IPS DF 6.9 (cell line): ENCODE data around the gene XPNPEP2.

Experiments
- DNase-seq: peaks from one replicate; pipeline ENCODE4 v3.0.0-alpha.2; 2013; ENCODE audit warnings: low read depth, low spot score
- H3K27ac ChIP-seq: one replicate; pipeline ENCODE4 v1.5.1; 2013; ENCODE audit warnings: low read length, control low read depth
- H3K27me3 ChIP-seq: 2 replicates; pipeline ENCODE4 v1.6.1; 2013; ENCODE audit warnings: mild to moderate bottlenecking, low read length; ENCODE audit not compliant: control insufficient read depth, insufficient read depth
- H3K36me3 ChIP-seq: 2 replicates; pipeline ENCODE4 v1.6.1; 2013; ENCODE audit warnings: low read length; ENCODE audit not compliant: control insufficient read depth, insufficient read depth
- H3K4me1 ChIP-seq: 2 replicates; pipeline ENCODE4 v1.6.1; 2013; ENCODE audit warnings: low read length; ENCODE audit not compliant: control insufficient read depth, insufficient read depth
- H3K4me3 ChIP-seq: 2 replicates; pipeline ENCODE4 v1.5.1; 2013; ENCODE audit warnings: mild to moderate bottlenecking, low read length
- H3K9me3 ChIP-seq: 2 replicates; pipeline ENCODE4 v1.6.1; 2013; ENCODE audit warnings: low read length, inconsistent platforms; ENCODE audit not compliant: control insufficient read depth, insufficient read depth
- WGBS: extraction: QIAGEN DNeasy Blood & Tissue Kit; methylation state at CpG from one replicate; pipeline ENCODE4 v1.1.7; 2013; ENCODE audit warnings: mixed read lengths, missing lambda C conversion rate; ENCODE audit not compliant: insufficient read length, insufficient coverage; 5-methylcytosine and 5-hydroxymethylcytosine counted together

XPNPEP2 gene

DNA sequence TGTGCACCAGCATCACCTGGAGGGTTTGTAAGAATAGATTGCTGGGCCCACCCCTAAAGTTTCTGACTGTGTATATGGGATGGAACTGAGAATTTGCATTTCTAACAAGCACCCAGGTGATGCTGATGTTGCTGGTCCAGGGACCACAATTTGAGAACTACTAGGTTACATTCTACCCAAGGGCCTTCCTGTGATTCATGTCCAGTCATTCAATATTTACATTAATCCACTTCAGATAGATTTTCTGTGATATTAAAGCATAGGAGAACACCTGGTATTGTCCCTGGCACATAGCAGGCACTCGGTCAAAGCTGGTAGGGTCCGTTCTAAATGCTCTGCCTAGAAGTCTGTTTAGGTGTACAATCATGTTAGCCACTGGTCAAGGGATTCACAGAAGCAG, 19.5 kb upstream of the XPNPEP2 start:
- peaks cover 4% of the 10 kb centered on the region for H3K4me1 ChIP-seq
- no peaks in the 10 kb centered on the region for H3K9me3 ChIP-seq
- WGBS: no CpG with 5 or more reads among the region's 2 CpGs
- no peaks in the 10 kb centered on the region for H3K36me3 ChIP-seq
- no peak for DNase-seq
- H3K4me3 ChIP-seq: no peak overlapping the region
- H3K27ac ChIP-seq: no peak overlapping the region
- H3K27me3 ChIP-seq: no peaks in the 10 kb centered on the region

DNA sequence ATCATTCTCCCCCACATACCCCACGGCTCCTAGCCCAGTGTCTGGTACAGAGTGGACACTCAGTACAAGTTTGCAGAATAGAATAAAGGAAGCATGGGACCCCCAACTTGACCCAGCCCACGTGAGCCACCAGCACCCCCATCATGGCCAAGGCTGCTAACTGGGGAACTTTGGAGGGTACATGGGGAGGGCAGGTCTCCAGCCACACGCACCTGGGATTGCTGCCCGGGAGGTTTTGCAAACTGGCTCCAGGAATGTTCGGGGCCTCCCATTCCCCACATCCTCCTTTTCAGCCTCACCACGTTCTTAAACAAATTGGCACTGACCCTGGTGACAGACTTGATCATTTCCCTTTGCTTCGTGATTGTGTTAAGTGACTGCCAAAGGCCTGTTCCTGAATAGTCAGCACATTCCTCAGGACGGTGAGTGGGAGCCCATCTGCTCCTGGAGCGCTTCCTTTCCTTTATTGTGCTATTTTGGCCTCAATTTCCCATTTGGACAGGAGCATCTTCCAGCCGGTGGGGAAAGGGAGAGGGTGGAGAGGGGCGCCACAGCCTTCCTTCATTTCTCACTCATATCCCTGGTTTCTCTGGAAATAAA, 18.7 kb upstream of the XPNPEP2 start:
- Histone ChIP-seq H3K27ac (no peak overlapping the region), H3K36me3 (no peaks in the 10 kb centered on the region), H3K4me1 (peaks cover 4% of the 10 kb centered on the region), H3K27me3 (no peaks in the 10 kb centered on the region), H3K9me3 (no peaks in the 10 kb centered on the region), H3K4me3 (no peak overlapping the region)
- no CpG with 5 or more reads among the region's 11 CpGs for whole genome bisulfite sequencing
- no peak for DNase-seq

DNA sequence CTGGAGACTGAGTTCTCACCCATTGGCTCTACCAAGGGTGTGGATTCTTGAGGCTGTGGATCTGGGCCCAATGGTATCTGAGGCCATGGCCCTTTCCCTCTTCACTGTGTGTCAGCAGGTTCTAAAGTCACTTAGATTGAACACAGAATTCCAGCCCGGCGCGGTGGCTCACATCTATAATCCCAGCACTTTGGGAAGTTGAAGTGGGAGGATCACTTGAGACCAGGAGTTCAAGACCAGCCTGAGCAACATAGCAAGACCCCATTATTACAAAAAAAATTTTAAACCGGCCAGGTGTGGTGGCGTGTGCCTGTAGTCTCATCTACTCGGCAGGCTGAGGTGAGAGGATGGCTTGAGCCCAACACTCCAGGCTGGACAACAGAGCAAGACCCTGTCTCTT, 18.0 kb upstream of the XPNPEP2 start:
- no peaks in the 10 kb centered on the region for H3K36me3 ChIP-seq
- WGBS: no CpG with 5 or more reads among the region's 6 CpGs
- no peak overlapping the region for H3K4me3 ChIP-seq
- H3K4me1 ChIP-seq: peaks cover 4% of the 10 kb centered on the region
- no peak overlapping the region for H3K27ac ChIP-seq
- no peak for DNase-seq
- H3K27me3 ChIP-seq: no peaks in the 10 kb centered on the region
- H3K9me3 ChIP-seq: no peaks in the 10 kb centered on the region

DNA sequence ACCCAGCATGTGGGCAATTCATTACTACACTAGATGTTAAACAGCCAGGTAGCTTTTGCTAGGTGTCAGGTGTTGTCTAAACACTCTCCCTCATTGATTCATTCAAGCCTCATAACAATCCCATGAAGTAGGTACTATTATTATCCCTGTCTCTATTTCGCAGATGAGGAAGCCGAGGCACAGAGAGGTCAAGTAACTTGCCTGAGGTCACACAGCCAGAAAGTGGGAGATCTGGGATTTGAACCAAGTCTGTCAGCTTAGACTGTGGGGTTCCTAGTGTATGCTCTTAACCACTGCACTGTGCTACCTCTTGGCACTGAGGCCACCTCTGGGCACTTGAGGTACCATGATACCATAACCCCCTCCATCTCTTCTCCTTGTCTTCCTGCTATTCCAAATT, 17.4 kb upstream of the XPNPEP2 start:
- Histone ChIP-seq H3K4me1 (peaks cover 4% of the 10 kb centered on the region), H3K36me3 (no peaks in the 10 kb centered on the region), H3K27me3 (no peaks in the 10 kb centered on the region), H3K27ac (no peak overlapping the region), H3K9me3 (no peaks in the 10 kb centered on the region), H3K4me3 (no peak overlapping the region)
- no CpG with 5 or more reads among the region's 2 CpGs for WGBS
- no peak for DNase-seq

DNA sequence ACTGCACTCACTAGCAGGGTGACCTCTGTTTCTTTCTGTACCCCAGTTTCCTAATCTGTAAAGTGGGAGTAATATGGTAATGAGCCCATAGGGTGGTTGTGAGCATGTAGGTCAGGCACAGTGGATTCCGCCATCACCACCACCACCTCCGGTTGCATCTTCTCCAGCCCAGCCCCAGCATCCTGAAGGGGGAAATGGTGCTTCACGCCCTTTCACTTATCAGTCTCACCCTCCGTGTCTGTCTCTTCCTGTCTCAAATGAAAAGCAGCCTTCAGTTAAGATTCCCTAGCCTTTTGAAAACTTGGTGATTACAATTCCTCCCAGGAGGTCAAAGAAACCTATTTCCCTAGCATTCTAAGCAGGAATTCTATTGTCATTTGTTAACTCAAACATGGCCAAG, 16.9 kb upstream of the XPNPEP2 start:
- Histone ChIP-seq H3K4me3 (no peak overlapping the region), H3K27me3 (no peaks in the 10 kb centered on the region), H3K9me3 (no peaks in the 10 kb centered on the region), H3K36me3 (no peaks in the 10 kb centered on the region), H3K27ac (no peak overlapping the region), H3K4me1 (peaks cover 4% of the 10 kb centered on the region)
- DNase-seq: no peak
- WGBS: no CpG with 5 or more reads among the region's 4 CpGs

DNA sequence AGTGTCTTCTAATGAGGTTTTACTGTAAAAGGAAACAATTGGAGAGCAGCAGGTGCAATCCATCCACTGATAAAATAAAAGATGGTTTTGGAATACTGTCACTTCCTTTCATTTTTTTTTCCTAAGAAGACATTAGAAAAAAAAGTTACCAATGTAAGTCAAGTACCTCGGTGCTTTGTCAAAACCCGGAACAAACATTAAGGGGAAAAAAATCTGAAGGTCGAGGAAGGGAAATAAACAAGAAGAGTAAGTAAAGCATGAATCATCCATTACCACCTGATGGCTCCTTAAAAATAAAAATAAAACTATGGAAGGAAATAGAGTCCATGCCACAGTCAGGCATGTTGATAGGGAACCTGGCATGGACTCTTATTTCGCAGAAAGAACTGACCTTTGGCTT, 15.3 kb upstream of the XPNPEP2 start:
- Histone ChIP-seq H3K27ac (no peak overlapping the region), H3K36me3 (no peaks in the 10 kb centered on the region), H3K27me3 (no peaks in the 10 kb centered on the region), H3K4me3 (no peak overlapping the region), H3K9me3 (no peaks in the 10 kb centered on the region), H3K4me1 (no peaks in the 10 kb centered on the region)
- no CpG with 5 or more reads among the region's 4 CpGs for WGBS
- DNase-seq: no peak

DNA sequence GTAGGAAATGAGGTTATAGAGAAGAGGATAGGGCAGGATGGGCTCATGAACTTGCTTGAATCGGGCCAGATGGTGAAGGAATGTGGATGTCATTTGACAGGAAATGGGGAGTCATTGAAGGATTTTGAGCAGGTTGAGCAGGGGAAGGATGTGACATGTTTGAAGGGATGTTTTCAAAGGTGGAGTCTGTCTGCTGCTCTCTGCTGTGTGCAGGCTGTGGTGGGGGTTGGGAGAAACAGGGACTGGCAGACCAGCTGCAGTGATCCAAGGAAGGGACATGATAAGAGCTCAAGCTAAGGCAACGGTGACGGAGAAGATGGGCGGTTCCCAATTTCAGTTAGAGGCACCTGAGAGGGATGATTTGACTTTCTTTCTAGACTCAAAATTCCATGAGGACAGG, 14.0 kb upstream of the XPNPEP2 start:
- no peaks in the 10 kb centered on the region for H3K27me3 ChIP-seq
- no peaks in the 10 kb centered on the region for H3K9me3 ChIP-seq
- no CpG with 5 or more reads among the region's 4 CpGs for WGBS
- DNase-seq: no peak
- no peak overlapping the region for H3K4me3 ChIP-seq
- no peaks in the 10 kb centered on the region for H3K4me1 ChIP-seq
- no peak overlapping the region for H3K27ac ChIP-seq
- no peaks in the 10 kb centered on the region for H3K36me3 ChIP-seq

DNA sequence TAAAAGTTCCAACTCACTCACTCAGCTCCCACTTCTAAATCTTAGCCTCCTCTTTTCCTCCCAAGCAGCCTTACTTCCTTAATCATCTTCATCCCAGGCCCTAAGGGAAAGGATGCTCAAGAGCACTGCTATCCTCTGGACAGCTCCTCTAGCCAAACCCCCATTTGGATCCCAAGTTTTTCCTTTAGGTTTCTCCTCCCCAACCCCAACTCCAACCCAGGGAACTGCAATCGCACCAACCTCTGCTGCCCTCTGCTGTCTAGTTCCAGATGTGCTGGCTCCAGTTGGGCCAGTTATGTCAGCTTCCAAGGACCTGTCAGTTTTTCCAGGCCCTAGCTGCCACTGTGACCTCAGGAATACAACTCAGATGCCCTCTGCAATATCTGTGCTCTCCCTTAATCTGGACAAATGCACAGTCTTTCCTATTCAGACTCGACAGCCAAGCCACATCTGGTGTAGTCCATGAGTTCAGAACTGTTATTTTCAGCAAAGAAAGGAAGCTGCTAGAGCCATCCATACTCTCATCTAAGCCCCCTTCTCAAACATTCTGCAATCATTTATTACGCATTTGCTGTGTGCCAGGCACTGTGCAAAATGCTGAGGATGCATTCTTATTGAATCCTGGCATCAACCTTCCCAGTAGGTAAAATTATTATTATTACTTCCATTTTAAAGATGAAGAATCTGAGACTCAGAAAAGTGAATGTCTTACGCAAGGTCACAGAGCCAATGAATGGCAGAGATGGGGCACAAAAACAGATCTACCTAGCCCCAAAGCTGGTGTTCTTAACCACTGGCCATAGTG, 12.3 kb upstream of the XPNPEP2 start:
- no CpG with 5 or more reads among the region's 4 CpGs for WGBS
- no peak overlapping the region for H3K27ac ChIP-seq
- no peaks in the 10 kb centered on the region for H3K36me3 ChIP-seq
- peak; percentile 48 for DNase-seq
- no peak overlapping the region for H3K4me3 ChIP-seq
- no peaks in the 10 kb centered on the region for H3K27me3 ChIP-seq
- H3K4me1 ChIP-seq: no peaks in the 10 kb centered on the region
- H3K9me3 ChIP-seq: no peaks in the 10 kb centered on the region

DNA sequence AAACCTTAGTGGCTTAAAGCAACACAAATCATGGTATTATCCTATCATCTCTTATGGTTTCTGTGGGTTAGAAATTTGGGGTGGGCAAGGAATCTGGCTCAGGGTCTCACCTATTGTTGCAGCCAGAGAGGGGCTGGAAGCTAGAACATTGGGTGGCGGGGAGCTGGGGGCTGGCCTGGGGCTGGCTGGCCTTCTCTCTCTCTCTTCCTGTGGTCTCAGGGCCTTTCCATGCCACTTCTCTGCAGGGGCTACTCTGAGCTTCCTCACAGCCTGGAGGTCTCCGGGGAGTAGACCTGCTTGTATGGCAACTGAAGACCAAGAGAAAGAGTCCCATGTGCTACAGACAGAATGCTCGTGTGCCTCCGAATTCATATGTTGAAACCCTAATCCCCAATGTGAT, 10.7 kb upstream of the XPNPEP2 start:
- Histone ChIP-seq H3K36me3 (no peaks in the 10 kb centered on the region), H3K27ac (no peak overlapping the region), H3K9me3 (no peaks in the 10 kb centered on the region), H3K27me3 (no peaks in the 10 kb centered on the region), H3K4me1 (no peaks in the 10 kb centered on the region; the same call in 1 of the 2 replicates), H3K4me3 (no peak overlapping the region)
- no peak for DNase-seq
- WGBS: no CpG with 5 or more reads among the region's 4 CpGs

DNA sequence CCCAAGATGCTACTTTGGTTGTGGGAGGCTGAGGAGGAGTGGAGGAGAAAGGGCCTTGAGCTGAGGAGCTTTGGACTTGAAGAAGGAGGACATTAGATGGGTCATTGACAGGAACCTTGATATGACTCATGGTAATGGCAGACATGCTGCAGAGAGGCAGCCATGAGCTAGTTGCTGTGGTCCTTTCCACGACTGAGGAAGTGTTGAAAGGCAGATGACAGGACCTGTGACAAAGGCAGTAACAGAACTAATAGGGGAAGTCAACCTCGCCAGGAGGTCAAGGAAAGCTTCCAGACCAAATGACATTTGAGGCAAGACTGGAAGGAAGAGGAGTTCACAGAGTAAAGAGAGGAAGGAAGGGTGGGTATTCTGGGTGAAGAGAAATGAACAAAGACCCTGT, 7.6 kb upstream of the XPNPEP2 start:
- no CpG with 5 or more reads among the region's 2 CpGs for WGBS
- Histone ChIP-seq H3K4me3 (no peak overlapping the region), H3K27me3 (no peaks in the 10 kb centered on the region), H3K9me3 (no peaks in the 10 kb centered on the region), H3K4me1 (no peaks in the 10 kb centered on the region; the same call in 1 of the 2 replicates), H3K36me3 (no peaks in the 10 kb centered on the region), H3K27ac (no peak overlapping the region)
- DNase-seq: no peak

DNA sequence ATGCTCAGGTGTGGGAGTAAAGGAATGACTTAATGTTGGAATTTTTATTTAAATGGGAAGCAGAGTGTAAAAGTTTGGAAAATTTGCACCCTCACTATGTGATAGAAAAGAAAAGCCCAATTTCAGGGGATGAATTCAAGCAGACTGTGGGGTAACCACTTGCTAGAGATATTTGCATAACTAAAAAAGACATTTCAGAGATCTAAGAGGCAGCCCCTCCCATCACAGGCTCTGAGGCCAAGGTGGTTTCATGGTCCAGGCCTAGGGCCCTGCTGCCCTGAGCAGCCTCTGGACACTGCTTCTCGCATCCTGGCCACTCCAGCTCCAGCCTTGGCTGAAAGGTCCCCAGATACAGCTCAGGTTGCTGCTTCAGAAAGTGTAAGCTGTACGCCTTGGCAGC, 5.9 kb upstream of the XPNPEP2 start:
- no CpG with 5 or more reads among the region's 2 CpGs for WGBS
- H3K9me3 ChIP-seq: no peaks in the 10 kb centered on the region
- H3K36me3 ChIP-seq: no peaks in the 10 kb centered on the region

More for the DNA sequence above, 5.9 kb upstream of the XPNPEP2 start:
- Histone ChIP-seq H3K4me3 (no peak overlapping the region), H3K27me3 (no peaks in the 10 kb centered on the region), H3K4me1 (no peaks in the 10 kb centered on the region; the same call in 1 of the 2 replicates), H3K27ac (no peak overlapping the region)
- no peak for DNase-seq
